GM21576 (cell line): ENCODE data around the gene TAB2.
"Not testable (repeated sequence)": the region's sequence is repeated elsewhere in the genome, so short reads cannot be mapped to it uniquely, and the experiment has no call there.

Experiments
- ATAC-seq: cut with Tn5 transposase; IDR thresholded peaks from one replicate; pipeline ENCODE4 v1.9.1; 2021; ENCODE audit warnings: mild to moderate bottlenecking, moderate library complexity; ENCODE audit not compliant: unreplicated experiment

Gene TAB2

GRCh38 chr6:149439626-149440025, 122.1 kb downstream of the TAB2 start:
- ATAC-seq: no peak

- no peak for ATAC-seq
These were observed 123.5 kb downstream of the TAB2 start for GRCh38 chr6:149440735-149441671.

- no peak for ATAC-seq
These were observed 124.2 kb downstream of the TAB2 start for GRCh38 chr6:149441740-149442139.

GRCh38 chr6:149443411-149444181, 126.1 kb downstream of the TAB2 start:
- no peak for ATAC-seq

- not testable (repeated sequence) for ATAC-seq
These were observed 127.0 kb downstream of the TAB2 start for GRCh38 chr6:149444360-149445094.

- no peak for ATAC-seq
These were observed 127.6 kb downstream of the TAB2 start for GRCh38 chr6:149445095-149445466.

GRCh38 chr6:149445573-149445972, 128.1 kb downstream of the TAB2 start:
- ATAC-seq: no peak

- ATAC-seq: no peak
These were observed 129.4 kb downstream of the TAB2 start for GRCh38 chr6:149446791-149447376.

- no peak for ATAC-seq
These were observed 131.4 kb downstream of the TAB2 start for GRCh38 chr6:149448821-149449453.

GRCh38 chr6:149449831-149450678, 132.5 kb downstream of the TAB2 start:
- ATAC-seq: no peak

GRCh38 chr6:149450679-149451375, 133.3 kb downstream of the TAB2 start:
- no peak for ATAC-seq

GRCh38 chr6:149451376-149452036, 134.0 kb downstream of the TAB2 start:
- ATAC-seq: no peak

GRCh38 chr6:149452037-149452939, 134.8 kb downstream of the TAB2 start:
- no peak for ATAC-seq

GRCh38 chr6:149453597-149454345, 136.3 kb downstream of the TAB2 start:
- ATAC-seq: no peak

GRCh38 chr6:149454346-149454848, 136.9 kb downstream of the TAB2 start:
- no peak for ATAC-seq

GRCh38 chr6:149455031-149455732, 137.7 kb downstream of the TAB2 start:
- no peak for ATAC-seq
